ENCODE results near the gene ST7L.

DNA sequence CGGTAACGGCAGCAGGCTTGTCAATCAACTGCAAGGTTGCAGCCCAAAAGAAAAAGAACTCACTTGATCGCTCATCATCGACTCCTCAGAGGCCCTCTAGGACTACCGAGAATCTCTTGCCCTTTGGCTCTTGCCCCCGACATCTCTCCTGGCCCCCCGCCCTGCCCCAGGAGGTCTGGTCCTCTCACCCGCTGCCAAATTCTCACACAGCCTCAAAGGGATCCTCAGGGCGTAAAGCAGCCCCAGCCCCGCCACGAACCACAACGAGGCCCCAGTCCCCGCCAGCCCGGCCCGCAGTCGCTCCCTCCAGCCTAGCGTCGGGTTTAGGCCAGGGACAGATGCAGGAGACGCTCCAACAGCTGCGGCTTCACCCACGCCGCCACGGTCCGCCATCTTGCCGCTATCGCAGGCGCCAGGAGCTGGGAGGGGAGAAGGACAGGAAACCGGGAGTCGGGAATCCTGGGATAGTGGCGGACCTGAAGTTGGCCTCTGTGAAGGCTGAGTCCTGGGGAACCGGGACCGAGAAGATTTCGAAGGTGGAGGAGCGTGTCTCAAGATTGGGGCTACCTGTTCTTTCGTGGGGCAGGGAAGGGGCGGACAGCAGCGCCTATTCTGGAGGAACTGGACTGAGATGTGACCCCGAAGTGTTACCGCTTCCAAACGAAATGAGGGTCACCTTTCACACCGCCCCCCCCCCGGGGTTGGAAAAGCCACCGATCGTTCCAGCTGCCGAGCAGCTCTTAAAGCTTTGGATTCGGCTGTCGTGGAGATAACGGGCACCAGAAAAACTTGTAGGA is at the start of gene ST7L:
- TF ChIP-seq CTCF (IDR thresholded peaks at IDR 0.05) (no peak), POLR2A (IDR thresholded peaks at IDR 0.05) (no peak)

Data from uterus (tissue), 2 donors.